ENCODE data around the gene ALDH3B2.
A peak's percentile ranks its signal among the peaks of the same experiment; 100 is the strongest.

- peak; percentile 14 to 27 (median 18); a peak in 3 of 4 replicates for TF ChIP-seq CTCF (IDR thresholded peaks at IDR 0.05; ENCODE audit: control extremely low read depth in 1 of 3, insufficient read depth in 1 of 3, low read depth in 1 of 3, low read length in 3 of 3)
- no peak for TF ChIP-seq USF2 (IDR thresholded peaks at IDR 0.05; ENCODE audit: low read length)
- no peak for TF ChIP-seq SAP30 (IDR thresholded peaks at IDR 0.05; ENCODE audit: insufficient read depth, insufficient replicate concordance, low read length)
- no peak for TF ChIP-seq CEBPB (IDR thresholded peaks at IDR 0.05; ENCODE audit: low read depth, low read length)
- no peak for TF ChIP-seq MAFK (IDR thresholded peaks at IDR 0.05; ENCODE audit: low read depth, low read length)
- no peak for TF ChIP-seq MAX (IDR thresholded peaks at IDR 0.05)
- no peak for TF ChIP-seq JUN (IDR thresholded peaks at IDR 0.05; ENCODE audit: low read depth, low read length)
- no peak for TF ChIP-seq POLR2AphosphoS5 (IDR thresholded peaks at IDR 0.05; ENCODE audit: low read depth, low read length)
- TF ChIP-seq SRF (IDR thresholded peaks at IDR 0.05; ENCODE audit: low read depth, low read length), result no peak
- TF ChIP-seq POLR2A (IDR thresholded peaks at IDR 0.05; ENCODE audit: control extremely low read depth in 1 of 2, low read depth in 2 of 2, low read length in 2 of 2), result no peak
These were observed 8.7 kb downstream of the ALDH3B2 start for GRCh38 chr11:67665541-67666302.

Data from H1 (cell line).